Measurements from ENCODE around the gene KLHL2.

Gene KLHL2

DNA sequence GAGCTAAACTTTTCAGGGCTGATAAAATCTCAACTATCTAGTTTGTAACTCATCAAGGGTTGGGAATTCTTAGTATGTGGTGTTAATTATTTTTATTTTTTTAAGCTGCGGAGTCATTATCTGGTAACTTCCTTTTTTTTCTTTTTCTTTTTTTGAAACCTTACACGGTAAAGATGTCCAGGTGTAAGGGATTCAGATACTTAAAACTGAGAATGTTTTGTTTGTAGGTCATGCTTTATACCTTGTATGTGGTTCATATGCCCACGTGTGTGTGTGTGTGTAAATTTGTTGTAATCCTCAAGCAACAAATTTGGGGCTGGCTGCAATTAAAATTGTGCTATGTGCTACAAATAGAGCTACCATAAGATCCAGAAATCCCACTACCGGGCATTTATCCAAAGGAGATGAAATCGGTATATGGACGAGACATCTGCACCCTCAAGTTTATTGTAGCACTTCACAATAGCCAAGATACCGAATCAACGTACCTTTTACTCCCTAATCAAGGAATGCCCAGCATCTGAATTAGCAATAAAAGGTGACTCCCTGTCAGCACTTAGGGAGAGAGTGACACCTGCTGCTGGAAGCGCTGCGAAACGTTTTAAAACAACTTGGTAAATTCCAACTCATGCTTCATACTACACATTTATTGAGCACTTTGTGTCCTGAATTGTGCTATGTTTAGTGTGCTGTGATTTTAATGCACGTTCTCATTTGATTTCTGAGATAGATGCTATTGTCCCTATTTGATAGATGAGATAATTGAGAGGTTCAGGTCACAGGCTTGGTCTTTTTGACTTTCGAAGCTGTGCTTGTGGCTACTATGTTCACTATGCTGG lies 136.2 kb downstream of the KLHL2 start:
- TF ChIP-seq GLIS3 (CRISPR knock-in tag; IDR thresholded peaks at IDR 0.05) = no peak
- TF ChIP-seq, protein P1, sequence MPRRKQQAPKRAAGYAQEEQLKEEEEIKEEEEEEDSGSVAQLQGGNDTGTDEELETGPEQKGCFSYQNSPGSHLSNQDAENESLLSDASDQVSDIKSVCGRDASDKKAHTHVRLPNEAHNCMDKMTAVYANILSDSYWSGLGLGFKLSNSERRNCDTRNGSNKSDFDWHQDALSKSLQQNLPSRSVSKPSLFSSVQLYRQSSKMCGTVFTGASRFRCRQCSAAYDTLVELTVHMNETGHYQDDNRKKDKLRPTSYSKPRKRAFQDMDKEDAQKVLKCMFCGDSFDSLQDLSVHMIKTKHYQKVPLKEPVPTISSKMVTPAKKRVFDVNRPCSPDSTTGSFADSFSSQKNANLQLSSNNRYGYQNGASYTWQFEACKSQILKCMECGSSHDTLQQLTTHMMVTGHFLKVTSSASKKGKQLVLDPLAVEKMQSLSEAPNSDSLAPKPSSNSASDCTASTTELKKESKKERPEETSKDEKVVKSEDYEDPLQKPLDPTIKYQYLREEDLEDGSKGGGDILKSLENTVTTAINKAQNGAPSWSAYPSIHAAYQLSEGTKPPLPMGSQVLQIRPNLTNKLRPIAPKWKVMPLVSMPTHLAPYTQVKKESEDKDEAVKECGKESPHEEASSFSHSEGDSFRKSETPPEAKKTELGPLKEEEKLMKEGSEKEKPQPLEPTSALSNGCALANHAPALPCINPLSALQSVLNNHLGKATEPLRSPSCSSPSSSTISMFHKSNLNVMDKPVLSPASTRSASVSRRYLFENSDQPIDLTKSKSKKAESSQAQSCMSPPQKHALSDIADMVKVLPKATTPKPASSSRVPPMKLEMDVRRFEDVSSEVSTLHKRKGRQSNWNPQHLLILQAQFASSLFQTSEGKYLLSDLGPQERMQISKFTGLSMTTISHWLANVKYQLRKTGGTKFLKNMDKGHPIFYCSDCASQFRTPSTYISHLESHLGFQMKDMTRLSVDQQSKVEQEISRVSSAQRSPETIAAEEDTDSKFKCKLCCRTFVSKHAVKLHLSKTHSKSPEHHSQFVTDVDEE (CRISPR knock-in tag; IDR thresholded peaks at IDR 0.05) = no peak
- TF ChIP-seq RARB (CRISPR knock-in tag; IDR thresholded peaks at IDR 0.05) = no peak
- no peak for TF ChIP-seq ZNF70 (CRISPR knock-in tag; IDR thresholded peaks at IDR 0.05)
- TF ChIP-seq, protein P2, sequence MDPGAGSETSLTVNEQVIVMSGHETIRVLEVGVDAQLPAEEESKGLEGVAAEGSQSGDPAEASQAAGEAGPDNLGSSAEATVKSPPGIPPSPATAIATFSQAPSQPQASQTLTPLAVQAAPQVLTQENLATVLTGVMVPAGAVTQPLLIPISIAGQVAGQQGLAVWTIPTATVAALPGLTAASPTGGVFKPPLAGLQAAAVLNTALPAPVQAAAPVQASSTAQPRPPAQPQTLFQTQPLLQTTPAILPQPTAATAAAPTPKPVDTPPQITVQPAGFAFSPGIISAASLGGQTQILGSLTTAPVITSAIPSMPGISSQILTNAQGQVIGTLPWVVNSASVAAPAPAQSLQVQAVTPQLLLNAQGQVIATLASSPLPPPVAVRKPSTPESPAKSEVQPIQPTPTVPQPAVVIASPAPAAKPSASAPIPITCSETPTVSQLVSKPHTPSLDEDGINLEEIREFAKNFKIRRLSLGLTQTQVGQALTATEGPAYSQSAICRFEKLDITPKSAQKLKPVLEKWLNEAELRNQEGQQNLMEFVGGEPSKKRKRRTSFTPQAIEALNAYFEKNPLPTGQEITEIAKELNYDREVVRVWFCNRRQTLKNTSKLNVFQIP (CRISPR knock-in tag; IDR thresholded peaks at IDR 0.05; ENCODE audit: borderline replicate concordance, low read depth) = no peak
- TF ChIP-seq ZFP3 (CRISPR knock-in tag; IDR thresholded peaks at IDR 0.05) = no peak
- no peak for TF ChIP-seq PPARA (CRISPR knock-in tag; IDR thresholded peaks at IDR 0.05; ENCODE audit: borderline replicate concordance)
- no peak for TF ChIP-seq ESRRG (CRISPR knock-in tag; IDR thresholded peaks at IDR 0.05)
- no peak for TF ChIP-seq ZNF565 (CRISPR knock-in tag; conservative IDR thresholded peaks at IDR 0.05; ENCODE audit: low read depth)
- TF ChIP-seq, protein P3, sequence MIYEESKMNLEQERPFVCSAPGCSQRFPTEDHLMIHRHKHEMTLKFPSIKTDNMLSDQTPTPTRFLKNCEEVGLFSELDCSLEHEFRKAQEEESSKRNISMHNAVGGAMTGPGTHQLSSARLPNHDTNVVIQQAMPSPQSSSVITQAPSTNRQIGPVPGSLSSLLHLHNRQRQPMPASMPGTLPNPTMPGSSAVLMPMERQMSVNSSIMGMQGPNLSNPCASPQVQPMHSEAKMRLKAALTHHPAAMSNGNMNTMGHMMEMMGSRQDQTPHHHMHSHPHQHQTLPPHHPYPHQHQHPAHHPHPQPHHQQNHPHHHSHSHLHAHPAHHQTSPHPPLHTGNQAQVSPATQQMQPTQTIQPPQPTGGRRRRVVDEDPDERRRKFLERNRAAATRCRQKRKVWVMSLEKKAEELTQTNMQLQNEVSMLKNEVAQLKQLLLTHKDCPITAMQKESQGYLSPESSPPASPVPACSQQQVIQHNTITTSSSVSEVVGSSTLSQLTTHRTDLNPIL (CRISPR knock-in tag; IDR thresholded peaks at IDR 0.05; ENCODE audit: low read depth) = no peak
- no peak for TF ChIP-seq SNAI2 (CRISPR knock-in tag; IDR thresholded peaks at IDR 0.05)
- TF ChIP-seq TOX (CRISPR knock-in tag; IDR thresholded peaks at IDR 0.05; ENCODE audit: borderline replicate concordance) = no peak
- no peak for TF ChIP-seq OSR1 (CRISPR knock-in tag; IDR thresholded peaks at IDR 0.05)
- no peak for TF ChIP-seq ZNF8 (CRISPR knock-in tag; IDR thresholded peaks at IDR 0.05)
- TF ChIP-seq, protein P4, sequence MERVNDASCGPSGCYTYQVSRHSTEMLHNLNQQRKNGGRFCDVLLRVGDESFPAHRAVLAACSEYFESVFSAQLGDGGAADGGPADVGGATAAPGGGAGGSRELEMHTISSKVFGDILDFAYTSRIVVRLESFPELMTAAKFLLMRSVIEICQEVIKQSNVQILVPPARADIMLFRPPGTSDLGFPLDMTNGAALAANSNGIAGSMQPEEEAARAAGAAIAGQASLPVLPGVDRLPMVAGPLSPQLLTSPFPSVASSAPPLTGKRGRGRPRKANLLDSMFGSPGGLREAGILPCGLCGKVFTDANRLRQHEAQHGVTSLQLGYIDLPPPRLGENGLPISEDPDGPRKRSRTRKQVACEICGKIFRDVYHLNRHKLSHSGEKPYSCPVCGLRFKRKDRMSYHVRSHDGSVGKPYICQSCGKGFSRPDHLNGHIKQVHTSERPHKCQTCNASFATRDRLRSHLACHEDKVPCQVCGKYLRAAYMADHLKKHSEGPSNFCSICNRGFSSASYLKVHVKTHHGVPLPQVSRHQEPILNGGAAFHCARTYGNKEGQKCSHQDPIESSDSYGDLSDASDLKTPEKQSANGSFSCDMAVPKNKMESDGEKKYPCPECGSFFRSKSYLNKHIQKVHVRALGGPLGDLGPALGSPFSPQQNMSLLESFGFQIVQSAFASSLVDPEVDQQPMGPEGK (CRISPR knock-in tag; IDR thresholded peaks at IDR 0.05; ENCODE audit: borderline replicate concordance) = no peak
- TF ChIP-seq ARNTL (CRISPR knock-in tag; IDR thresholded peaks at IDR 0.05; ENCODE audit: borderline replicate concordance, low read depth) = no peak
- no peak for TF ChIP-seq ISL1 (CRISPR knock-in tag; IDR thresholded peaks at IDR 0.05)
- no peak for TF ChIP-seq ZFP30 (CRISPR knock-in tag; IDR thresholded peaks at IDR 0.05)
- no peak for TF ChIP-seq CSDC2 (CRISPR knock-in tag; IDR thresholded peaks at IDR 0.05)
- peak; percentile 52 for ATAC-seq

DNA sequence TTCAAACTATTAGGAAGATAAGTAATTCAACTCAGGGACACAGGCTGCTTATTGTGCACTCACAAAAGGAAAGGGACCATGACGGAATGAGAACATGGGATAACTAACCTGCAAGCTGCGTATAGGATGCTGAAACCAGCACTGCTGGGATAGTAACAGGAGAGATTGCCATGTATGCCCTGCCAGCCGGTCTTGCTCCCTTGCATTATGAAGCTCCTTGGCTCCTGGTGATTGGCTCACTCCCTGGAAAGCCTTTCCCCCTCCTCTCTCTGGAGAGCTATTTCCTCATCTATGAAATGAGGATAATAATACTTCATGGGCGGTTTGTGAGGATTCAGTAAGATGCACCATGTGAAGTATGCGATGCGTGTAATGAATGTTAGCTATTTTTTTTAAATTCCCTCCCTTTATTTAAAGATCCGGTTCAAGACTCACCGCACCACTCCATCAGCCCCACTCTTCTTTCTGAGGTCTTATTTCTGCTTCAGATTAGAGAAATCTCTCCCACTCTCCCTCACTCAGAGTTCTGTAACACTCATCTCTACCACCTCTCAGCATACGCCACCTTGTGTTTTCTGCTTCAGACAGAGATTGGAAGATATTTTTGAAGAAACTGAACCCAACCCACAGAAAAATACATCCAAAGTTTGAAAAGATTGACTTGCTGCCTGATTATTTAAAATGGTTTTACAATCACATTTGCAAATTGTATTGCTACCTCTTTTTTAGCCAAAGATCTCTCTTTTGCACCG lies 138.5 kb downstream of the KLHL2 start:
- ATAC-seq = peak; percentile 28; the same call in 2 of the 3 replicates
- TF ChIP-seq, protein P3 (CRISPR knock-in tag; IDR thresholded peaks at IDR 0.05; ENCODE audit: low read depth) = no peak
- TF ChIP-seq ZNF8 (CRISPR knock-in tag; IDR thresholded peaks at IDR 0.05) (no peak), CSDC2 (CRISPR knock-in tag; IDR thresholded peaks at IDR 0.05) (no peak), ESRRG (CRISPR knock-in tag; IDR thresholded peaks at IDR 0.05) (no peak), ZC3H10 (CRISPR knock-in tag; IDR thresholded peaks at IDR 0.05) (no peak), RARB (CRISPR knock-in tag; IDR thresholded peaks at IDR 0.05) (no peak), PPARA (CRISPR knock-in tag; IDR thresholded peaks at IDR 0.05; ENCODE audit: borderline replicate concordance) (no peak), TCF4 (CRISPR knock-in tag; IDR thresholded peaks at IDR 0.05; ENCODE audit: borderline replicate concordance) (no peak), ZNF70 (CRISPR knock-in tag; IDR thresholded peaks at IDR 0.05) (no peak), ISL1 (CRISPR knock-in tag; IDR thresholded peaks at IDR 0.05) (no peak)
- TF ChIP-seq, protein P2 (CRISPR knock-in tag; IDR thresholded peaks at IDR 0.05; ENCODE audit: borderline replicate concordance, low read depth) = no peak
- TF ChIP-seq, protein P5, sequence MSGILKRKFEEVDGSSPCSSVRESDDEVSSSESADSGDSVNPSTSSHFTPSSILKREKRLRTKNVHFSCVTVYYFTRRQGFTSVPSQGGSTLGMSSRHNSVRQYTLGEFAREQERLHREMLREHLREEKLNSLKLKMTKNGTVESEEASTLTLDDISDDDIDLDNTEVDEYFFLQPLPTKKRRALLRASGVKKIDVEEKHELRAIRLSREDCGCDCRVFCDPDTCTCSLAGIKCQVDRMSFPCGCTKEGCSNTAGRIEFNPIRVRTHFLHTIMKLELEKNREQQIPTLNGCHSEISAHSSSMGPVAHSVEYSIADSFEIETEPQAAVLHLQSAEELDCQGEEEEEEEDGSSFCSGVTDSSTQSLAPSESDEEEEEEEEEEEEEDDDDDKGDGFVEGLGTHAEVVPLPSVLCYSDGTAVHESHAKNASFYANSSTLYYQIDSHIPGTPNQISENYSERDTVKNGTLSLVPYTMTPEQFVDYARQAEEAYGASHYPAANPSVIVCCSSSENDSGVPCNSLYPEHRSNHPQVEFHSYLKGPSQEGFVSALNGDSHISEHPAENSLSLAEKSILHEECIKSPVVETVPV (CRISPR knock-in tag; IDR thresholded peaks at IDR 0.05) = no peak
- TF ChIP-seq, protein P4 (CRISPR knock-in tag; IDR thresholded peaks at IDR 0.05; ENCODE audit: borderline replicate concordance) = no peak
